Sigmoid colon (tissue), 3 donors: ENCODE data around the gene ANKRD44.

Experiments
- POLR2A ChIP-seq, 2 donors: fragments of 450-650 bp; IDR thresholded peaks; one replicate each; pipeline ENCODE4 v1.6.1; 2016; ENCODE audit warnings: antibody characterized with exemption in 2 of 2, mild to moderate bottlenecking in 2 of 2, moderate library complexity in 2 of 2
- TF ChIP-seq, protein P1 (sequence below), 4 experiments: fragments of 450-650 bp in 3 of 4; fragments of 200-600 bp in 1 of 4; IDR thresholded peaks; one replicate each; pipeline ENCODE4 v1.5.1; 2016 to 2019; ENCODE audit warnings: antibody characterized with exemption in 4 of 4, mild to moderate bottlenecking in 3 of 4, moderate library complexity in 2 of 4

DNA sequence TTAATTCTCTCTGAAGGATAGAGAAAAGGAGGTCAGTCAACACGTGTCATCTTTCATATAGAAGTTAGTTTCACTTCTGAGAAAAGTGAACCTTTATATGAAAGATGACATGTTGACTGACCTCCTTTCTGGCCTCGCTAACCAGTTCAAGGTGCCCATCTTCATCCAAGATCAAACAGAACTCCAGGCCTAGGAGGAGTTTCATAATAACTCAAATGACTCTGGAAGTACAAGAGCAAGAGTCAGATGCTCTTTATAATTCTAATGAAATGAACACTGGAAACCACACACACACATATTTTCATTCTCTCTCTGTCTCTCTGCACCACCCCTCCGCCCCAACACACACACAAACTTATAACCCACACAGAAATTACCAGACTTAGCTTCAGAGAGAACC, 16.3 kb downstream of the ANKRD44 start:
- no peak for TF ChIP-seq POLR2A (IDR thresholded peaks at IDR 0.05)
- TF ChIP-seq, protein P1, sequence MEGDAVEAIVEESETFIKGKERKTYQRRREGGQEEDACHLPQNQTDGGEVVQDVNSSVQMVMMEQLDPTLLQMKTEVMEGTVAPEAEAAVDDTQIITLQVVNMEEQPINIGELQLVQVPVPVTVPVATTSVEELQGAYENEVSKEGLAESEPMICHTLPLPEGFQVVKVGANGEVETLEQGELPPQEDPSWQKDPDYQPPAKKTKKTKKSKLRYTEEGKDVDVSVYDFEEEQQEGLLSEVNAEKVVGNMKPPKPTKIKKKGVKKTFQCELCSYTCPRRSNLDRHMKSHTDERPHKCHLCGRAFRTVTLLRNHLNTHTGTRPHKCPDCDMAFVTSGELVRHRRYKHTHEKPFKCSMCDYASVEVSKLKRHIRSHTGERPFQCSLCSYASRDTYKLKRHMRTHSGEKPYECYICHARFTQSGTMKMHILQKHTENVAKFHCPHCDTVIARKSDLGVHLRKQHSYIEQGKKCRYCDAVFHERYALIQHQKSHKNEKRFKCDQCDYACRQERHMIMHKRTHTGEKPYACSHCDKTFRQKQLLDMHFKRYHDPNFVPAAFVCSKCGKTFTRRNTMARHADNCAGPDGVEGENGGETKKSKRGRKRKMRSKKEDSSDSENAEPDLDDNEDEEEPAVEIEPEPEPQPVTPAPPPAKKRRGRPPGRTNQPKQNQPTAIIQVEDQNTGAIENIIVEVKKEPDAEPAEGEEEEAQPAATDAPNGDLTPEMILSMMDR (IDR thresholded peaks at IDR 0.05): no peak
